ENCODE measurements around the gene INS.
"Not testable (repeated sequence)": the region's sequence is repeated elsewhere in the genome, so short reads cannot be mapped to it uniquely, and the experiment has no call there.

The INS gene

DNA sequence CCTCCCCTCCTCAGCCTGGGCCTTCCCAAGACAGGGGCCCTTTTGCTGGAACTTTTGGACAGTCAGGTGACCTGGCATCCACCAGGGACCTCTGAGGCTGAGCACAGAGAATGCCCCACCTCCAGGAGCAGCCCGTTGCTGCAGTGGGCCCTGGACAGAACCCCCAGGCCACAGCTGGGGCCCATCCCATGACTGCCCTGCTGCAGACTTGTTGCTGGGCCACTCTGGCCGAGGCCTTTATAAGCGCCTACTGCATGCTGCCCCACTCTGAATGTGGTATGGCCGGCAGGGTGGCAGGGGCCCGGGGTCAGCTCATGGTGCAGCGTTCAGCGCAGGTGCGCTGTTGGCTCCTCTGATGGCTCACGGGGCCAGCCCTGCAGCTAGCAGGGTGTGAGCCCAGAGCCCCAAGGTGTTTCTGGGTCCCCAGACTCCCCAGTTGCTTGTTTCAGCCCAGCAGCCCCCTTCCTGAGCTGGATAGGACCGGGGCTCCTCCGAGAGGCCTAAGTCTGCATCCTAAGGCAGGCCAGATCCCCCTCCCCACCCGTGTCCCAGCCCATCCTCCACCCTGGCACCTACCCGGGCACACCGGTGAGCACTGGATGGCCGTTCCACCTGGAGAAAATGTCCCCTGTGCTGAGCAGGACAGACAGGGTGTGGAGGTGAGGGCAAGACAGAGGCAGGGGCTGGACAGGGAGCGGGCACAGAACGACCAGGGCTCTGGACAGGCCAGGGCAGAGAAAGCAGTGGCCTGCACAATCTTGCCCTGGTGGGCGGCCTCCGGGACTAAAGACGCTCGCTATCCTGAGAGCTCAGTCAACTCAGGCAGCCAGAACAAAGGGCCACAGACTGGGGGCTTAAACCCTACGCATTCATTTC is 38.7 kb upstream of the INS start:
- in situ Hi-C loops (cut with HindIII; ENCODE audit: low sequenced_read_pairs) = no loop called here

DNA sequence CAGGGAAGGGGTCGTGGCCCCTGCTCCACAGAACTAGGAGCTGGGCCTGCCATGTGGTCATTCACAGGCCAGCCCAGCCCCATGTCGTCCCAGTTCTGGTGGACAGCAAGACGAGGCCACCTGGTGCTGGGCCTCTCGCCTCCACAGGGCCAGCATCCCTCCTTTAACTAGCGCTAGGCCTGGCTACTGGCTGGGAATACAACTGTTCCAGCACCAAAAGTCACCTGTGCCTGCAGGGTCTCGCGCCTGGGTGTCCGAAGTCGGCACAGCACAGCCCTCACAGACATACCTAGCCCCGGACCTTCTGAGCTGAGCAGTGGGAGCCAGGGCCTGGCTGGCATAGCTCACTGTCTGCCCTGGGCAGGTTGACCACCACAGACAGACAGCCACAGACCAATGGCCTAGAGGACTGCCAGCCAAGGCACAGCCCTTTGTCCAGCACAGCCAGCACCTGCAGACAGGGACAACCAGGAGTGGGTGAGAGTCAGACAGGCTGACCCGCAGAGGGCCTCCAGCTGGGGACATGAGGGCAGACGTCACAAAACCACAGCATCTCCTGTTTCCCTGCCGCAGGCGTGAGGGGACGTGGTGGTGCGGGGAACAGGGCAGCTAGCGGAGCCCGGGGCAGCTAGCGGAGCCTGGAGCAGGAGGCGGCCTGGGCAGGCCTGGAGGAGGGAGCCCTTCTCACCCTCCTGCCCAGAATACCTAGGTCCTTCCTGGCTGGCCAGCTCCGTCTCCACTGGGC is 37.8 kb upstream of the INS start:
- in situ Hi-C loops (cut with HindIII; ENCODE audit: low sequenced_read_pairs) = no loop called here

DNA sequence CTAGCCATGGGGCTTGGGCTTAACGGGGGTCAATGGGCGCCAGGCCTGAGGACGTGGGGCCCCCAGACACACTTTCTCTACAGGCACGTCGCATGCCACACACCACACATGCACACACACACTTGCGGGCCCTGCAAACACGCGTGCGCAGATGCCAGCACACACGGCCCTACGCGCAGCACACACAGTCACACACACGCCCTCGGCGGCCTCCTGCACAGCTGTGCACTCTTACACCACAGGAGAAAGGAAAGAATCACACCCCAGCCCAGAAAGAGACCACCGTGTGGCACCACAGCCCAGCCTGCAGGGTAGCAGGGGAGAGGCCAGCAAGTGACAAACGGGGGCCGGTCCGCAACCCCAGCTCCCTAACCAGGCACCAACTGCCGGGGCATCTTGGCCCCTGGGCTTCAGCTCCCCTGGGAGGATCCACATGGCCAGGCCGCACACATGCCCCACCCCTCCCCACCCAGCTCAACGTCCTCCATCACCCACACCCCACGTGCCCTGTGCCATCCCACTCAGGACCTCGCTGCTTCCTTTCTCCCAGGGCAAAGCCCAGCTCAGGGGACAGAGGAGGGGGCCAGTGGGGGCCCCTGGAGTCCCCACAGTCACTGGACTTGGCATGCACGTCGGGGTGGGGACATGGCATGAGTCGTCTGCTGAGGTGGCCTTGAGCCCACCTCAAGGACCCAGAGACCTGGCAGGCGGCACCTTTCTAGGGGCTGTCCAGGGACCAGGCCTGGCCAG is 36.9 kb upstream of the INS start:
- in situ Hi-C loops (cut with HindIII; ENCODE audit: low sequenced_read_pairs) = no loop called here

DNA sequence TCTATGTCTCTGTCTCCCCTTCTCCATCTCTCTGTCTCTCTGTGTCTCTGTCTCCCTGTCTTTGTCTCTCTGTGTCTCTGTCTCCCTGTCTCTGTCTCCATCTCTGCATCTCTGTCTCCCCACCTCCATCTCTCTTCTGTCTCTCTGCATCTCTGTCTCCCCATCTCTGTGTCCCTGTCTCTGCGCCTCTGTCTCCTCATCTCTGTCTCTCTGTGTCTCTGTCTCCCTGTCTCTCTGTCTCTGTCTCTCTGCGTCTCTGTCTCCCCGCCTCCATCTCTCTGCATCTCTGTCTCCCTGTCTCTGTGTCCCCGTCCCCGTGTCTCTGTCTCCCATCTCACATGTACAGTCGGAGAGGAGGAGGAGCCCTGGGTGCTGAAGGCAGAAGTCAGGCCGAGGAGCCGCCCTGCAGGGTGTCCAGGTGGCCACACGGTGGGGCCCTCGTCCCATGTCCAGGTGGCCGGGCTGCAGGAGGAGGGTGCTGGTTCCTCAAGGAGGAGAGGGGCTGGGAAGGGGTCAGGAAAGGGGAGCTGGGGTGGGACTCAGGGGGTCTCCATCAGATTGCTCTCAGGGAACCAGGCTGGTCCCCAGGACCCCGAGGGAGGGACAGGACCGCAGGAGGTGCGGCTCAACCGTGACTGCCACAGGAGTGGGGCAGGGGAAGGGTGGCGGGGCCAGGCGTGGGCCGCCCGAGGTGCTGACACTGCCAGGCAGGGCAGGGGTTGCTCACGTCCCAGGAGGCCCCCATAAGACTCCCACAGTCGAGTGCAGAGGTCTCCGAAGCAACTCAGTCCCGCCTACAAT is 36.2 kb upstream of the INS start:
- in situ Hi-C loops (cut with HindIII; ENCODE audit: low sequenced_read_pairs) = no loop called here

DNA sequence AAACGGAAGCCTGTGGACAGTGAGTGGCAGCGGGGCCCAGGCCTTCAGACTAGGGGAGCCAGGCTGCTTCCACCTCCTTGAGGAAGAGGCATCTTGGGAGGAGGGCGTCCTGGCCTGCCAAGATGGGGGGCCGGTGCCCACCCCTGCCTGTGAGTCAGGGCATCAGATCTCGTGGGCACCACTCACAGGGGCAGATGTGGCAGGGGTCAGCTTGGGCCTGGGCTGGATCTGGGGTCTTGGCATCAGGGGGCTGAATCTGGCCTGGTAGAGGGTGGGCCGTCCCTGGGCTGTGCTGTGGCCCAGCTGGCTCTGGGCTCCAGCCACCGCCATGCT is 34.7 kb upstream of the INS start:
- in situ Hi-C loops (cut with HindIII; ENCODE audit: low sequenced_read_pairs) = no loop called here

DNA sequence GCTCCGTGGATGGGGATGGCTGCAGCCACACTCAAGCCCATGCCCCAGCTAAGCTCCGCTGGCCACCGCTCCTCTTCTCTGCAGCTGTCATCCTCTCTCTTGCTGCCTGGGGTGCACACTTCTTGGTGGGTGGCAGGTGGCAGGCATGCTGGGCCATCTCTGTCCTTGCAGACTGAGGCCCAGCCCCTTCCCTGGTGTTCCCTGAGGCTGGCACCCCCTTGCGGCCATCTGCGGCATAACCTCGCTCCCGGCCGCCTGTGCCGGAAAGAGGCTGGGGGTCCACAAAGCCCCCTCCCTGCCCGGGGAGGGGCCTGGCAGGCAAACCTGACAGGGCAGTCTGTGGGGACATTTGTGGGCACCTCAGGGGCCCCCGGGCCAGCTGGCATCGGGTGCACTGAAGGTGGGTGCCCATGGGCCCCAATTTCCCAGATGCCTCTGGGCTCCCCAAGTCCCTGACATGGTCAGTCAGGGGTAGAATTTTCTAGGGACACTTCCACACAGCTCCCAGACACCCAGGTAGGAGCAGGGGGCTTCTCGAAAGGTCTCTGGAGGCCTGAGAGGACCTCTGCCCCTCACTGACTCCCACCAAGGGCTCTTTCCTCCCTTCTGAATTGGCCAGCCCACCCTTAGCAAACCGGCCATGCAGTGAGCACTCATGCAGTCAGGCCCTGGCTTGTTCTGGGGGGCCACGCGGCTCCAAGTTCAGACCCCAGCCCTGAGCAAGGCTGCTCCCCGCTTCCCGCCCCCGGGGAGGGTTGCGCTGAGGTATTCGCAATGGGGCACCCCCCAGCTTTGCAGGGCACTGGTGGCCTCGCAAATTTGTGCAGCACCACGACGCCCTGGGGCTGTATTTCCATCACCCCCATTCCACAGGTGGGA is 34.1 kb upstream of the INS start:
- in situ Hi-C loops (cut with HindIII; ENCODE audit: low sequenced_read_pairs) = no loop called here

DNA sequence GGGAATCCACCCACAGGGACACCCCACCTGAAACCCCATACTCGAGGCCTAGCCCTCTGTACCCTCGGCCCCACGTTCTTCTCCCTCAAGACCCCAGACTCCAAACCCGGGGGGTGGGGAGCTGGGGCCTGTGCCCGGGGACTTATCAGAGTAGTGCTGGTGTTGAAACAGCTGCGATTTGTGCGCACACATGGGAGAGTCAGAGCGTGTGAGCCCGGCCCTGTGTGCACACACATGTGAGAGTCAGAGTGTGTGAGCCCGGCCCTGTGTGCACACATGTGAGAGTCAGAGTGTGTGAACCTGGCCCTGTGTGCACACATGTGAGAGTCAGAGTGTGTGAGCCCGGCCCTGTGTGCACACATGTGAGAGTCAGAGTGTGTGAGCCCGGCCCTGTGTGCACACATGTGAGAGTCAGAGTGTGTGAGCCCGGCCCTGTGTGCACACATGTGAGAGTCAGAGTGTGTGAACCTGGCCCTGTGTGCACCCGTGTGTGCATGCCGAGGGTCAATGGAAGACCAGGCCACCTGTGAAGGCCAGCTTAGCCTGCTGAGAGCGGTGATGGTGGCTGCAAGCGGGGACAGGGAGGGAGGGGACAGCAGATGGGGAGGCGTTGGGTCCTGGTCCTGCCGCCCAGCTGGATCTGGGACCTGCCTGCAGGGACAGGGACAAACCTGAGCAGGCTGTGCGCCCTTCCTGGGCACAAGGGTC is 33.0 kb upstream of the INS start:
- in situ Hi-C loops (cut with HindIII; ENCODE audit: low sequenced_read_pairs) = not testable (repeated sequence)

DNA sequence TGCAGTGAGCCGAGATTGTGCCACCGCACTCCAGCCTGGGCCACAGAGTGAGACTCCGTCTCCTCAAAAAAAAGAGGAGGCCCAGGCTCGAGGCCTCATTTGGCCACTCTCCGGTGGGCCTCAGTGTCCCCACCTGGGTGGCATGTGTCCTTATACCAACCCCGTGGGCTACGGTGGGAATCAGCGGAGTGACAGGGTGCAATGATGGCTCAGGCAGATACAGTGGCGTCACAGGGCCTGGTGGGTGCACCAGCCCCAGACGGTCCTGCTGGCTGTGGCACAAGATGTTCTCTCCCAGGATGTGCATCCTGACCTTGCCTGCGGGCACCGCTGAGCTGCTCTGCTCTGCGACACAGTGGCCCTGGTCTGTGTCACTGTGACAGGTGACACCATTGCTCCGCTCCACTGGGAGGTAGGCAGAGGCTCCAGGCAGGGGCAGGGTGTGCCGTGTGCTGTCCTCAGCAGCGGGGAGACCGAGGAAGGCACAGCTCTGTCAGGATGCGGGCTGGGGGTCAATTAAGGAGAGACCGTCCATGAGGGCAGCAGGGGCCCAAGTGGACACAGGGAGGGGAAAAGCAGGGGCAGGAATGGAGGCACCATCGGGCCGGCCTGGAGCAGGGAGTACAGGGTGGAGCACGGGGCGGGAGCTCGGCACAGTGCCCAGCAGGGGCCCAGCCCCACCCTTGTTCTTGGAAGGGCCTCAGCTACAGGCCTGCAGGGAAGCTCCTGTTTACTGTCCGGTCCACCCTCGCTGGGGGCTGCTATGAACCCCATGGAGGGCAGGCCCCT is 32.3 kb upstream of the INS start:
- in situ Hi-C loops (cut with HindIII; ENCODE audit: low sequenced_read_pairs) = no loop called here

DNA sequence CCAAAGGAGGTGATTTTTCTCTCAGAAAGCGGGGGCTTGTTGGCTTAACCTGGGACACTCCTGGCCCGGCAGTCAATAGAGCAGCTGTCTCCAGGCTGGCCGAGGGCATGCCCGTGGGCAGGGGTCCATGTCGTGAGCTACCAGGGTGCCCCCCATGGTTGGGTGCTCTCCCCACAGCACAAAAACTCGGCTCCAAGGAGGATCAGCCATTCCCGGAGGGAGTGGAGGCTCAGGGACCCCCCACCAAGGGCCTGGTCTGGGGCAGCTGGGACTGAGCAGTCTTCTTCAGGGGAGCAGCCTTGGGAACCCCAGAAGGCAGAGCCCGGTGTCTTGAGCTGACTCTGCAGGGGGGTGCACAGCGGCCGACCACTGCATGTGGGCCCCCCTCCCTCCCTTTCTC is 31.4 kb upstream of the INS start:
- in situ Hi-C loops (cut with HindIII; ENCODE audit: low sequenced_read_pairs) = no loop called here

DNA sequence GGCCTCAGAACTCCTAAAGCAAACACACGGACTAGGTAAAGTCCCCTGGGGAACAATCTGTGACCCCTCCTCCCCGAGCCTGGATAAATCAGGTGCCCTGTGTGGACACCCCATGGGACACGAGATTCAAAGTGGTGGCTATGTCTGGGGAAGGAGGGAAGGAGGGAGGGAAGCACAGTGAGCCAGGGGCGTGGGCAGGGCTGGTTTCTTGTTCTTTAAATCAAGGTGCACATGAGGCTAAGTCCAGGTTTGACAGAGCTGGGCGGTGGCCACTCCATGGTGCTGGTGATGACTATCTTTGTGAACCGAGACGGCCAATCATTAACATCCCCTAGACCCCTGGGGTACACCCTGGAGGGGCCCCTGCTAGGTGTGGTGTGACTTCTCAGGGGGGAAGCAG is 30.9 kb upstream of the INS start:
- in situ Hi-C loops (cut with HindIII; ENCODE audit: low sequenced_read_pairs) = no loop called here

DNA sequence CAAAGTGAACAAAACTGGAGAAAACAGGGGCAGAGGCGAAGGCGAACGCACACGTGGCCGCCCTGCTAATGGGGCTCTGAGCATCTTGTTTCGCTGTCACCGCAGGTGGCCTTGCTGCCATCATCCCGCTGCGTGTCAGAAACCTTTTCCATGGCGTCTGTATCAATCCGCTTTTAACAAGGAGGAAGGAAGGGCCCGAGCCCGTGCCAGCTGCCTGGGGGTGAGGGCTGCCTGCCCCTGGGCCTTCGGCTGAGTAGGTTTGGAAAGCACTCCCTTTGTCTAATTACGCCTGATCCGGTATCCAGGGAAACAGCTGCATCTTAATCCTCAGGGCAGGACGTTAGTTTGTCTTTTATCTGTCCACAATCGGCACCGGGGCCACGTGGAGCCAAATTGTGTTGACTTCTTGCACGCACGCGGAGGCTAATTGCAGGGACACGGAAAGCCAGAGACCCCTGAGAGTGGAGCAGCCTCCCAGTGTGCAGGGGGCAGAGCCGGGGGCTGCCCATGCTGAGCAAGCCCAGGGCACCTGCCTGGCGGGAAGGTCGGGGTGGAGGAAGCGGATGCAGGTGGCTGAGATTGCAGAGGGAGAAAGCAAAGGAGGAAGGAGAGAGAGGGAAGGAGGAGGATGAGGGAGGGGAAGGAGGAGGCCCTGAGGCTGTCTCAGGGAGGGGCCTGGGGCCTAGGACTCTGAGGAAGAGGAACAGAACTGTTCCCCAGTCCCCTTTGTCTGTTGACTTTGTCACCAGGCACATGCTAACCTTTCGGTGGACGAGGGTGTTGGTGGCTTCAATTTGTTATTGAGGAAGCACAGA is 29.9 kb upstream of the INS start:
- in situ Hi-C loops (cut with HindIII; ENCODE audit: low sequenced_read_pairs) = no loop called here

DNA sequence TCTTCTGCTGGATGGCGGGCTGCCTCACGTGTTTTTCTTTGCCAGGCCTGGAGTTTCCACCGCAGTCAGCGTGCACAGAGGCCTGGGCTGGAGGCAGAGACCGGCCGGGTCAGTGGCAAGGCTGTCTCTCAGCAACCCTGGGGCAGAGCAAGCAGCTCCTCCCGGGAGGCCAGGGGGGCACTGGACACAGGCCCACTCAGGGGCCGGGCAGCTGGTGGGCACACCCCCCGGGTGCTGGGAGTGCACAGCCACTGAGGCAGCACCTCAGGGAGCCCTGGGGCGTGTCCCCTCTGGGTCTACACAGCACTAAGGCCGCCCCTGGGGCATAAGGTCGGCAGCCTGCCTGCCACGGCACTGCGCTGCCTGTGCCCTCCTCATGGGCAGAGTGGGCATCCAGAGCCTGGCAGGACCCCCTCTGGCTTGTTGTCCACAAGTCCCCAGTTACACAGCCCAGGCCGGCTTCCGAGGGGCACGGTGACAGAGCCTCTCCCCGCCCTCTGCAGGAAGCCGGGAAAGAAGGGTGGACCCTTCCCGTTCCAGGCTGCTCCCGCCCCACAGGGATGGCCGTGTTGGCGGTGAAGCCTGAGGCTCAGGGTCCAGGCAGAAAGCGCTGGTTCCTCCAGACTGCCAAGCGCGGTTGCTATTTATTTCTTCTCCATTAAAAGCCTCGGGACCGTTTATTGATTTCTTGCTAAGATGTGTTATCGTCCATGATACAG is 29.1 kb upstream of the INS start:
- in situ Hi-C loops (cut with HindIII; ENCODE audit: low sequenced_read_pairs) = loop anchor here (10.0 kb wide), 2 partner anchors 245 to 315 kb away; no protein-coding TSS in a partner anchor

DNA sequence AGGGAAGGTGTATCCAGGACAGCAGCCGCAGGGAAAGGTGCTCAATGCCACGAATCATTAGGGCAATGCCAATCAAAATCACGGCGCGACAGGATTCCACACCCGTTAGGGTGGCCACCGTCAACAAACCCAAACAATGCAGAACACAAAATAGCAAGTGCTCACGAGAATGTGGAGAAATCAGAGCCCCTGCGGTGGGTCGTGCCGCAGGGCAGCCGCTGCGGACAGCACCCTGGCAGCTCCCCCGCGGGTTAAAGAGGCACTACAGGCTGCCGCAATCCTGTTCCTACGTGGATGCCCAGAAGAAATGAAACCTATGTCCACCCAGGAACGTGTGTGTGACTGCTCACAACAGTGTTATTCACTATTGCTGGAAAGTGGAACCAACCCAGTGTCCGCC is 27.7 kb upstream of the INS start:
- in situ Hi-C loops (cut with HindIII; ENCODE audit: low sequenced_read_pairs) = loop anchor here (10.0 kb wide), 2 partner anchors 246 to 316 kb away; no protein-coding TSS in a partner anchor

DNA sequence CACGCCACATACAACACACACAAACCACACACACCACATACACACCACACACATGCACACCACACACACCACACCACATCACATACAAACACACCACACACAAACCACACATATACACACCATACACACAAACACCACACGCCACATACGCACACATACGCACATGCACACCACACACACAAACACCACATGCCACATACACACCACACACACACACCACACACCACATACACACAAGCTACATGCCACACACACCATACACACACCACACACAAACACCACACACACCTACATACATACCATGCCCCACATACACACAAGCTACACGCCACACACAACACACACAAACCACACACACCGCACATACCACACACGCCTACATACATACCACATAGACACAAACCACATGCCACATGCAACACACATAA is 26.3 kb upstream of the INS start:
- in situ Hi-C loops (cut with HindIII; ENCODE audit: low sequenced_read_pairs) = loop anchor here (10.0 kb wide), 2 partner anchors 248 to 318 kb away; no protein-coding TSS in a partner anchor

DNA sequence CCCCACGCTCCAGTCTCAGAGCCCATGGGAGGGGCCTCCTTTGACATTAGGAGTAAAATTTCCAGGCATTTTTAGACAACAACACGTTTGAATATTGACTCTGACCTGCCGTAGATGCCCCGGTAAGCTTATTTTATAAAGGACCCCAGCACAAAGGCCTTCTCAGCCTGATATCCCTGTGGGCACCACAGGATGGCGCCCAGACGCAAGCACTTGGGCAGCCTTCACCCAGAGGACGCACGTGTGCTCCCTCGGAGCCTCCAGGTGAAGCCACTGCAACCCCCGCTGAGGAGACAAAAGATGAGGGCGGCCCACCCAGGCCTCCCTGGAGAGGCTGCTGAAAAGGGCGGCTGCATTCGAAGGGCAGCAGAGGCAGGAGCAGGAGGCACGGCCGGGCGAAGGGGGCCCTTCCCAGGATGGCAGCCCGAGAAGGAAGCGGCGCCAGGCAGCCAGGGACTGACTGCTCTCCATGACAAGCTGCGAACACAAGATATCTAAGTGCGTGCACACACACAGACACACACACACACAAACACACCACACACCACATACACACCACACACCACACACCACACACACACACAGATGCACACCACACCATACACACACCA is 25.8 kb upstream of the INS start:
- in situ Hi-C loops (cut with HindIII; ENCODE audit: low sequenced_read_pairs) = loop anchor here (10.0 kb wide), 2 partner anchors 248 to 318 kb away; no protein-coding TSS in a partner anchor

Data from endothelial cell of hepatic sinusoid (primary cell).